Measurements from ENCODE around the gene ARFRP1.

ARFRP1 gene

GRCh38 chr20:63718996-63719395 lies 11.2 kb upstream of the ARFRP1 start:
- H3K4me3 ChIP-seq (ENCODE audit: low read depth, low read length), result no peak overlapping the region
- ChIA-PET POLR2A (no interaction called here), CTCF (interaction anchor here (0.8 kb wide), 1 partner anchor 8 kb away, joined by 4 read pairs; no protein-coding TSS in a partner anchor)
- TF ChIP-seq CTCF (IDR thresholded peaks at IDR 0.05; ENCODE audit: insufficient read depth, low read length, missing control alignments), result no peak
- no peak for DNase-seq (ENCODE audit: low read depth, low spot score)

- ChIA-PET POLR2A (no interaction called here), CTCF (no interaction called here)
- DNase-seq (ENCODE audit: low read depth, low spot score), result no peak
- TF ChIP-seq CTCF (IDR thresholded peaks at IDR 0.05; ENCODE audit: insufficient read depth, low read length, missing control alignments), result no peak
- H3K4me3 ChIP-seq (ENCODE audit: low read depth, low read length), result no peak overlapping the region
Observed at GRCh38 chr20:63714858-63715257, 7.1 kb upstream of the ARFRP1 start.

- ChIA-PET CTCF (interaction anchor here (1.5 kb wide), 1 partner anchor 29 kb away, joined by 4 read pairs; no protein-coding TSS in a partner anchor), POLR2A (no interaction called here)
- H3K4me3 ChIP-seq (ENCODE audit: low read depth, low read length), result no peak overlapping the region
- DNase-seq (ENCODE audit: low read depth, low spot score), result no peak
- no peak for TF ChIP-seq CTCF (IDR thresholded peaks at IDR 0.05; ENCODE audit: insufficient read depth, low read length, missing control alignments)
Observed at GRCh38 chr20:63712191-63712590, 4.4 kb upstream of the ARFRP1 start.

GRCh38 chr20:63711085-63711645 lies 3.4 kb upstream of the ARFRP1 start:
- DNase-seq (ENCODE audit: low read depth, low spot score), result no peak
- ChIA-PET POLR2A (no interaction called here), CTCF (interaction anchor here (0.8 to 1.5 kb wide), 2 partner anchors 8 to 30 kb away, joined by 4 read pairs; no protein-coding TSS in a partner anchor)
- H3K4me3 ChIP-seq (ENCODE audit: low read depth, low read length), result no peak overlapping the region
- TF ChIP-seq CTCF (IDR thresholded peaks at IDR 0.05; ENCODE audit: insufficient read depth, low read length, missing control alignments), result no peak

GRCh38 chr20:63709149-63709527 lies 1.4 kb upstream of the ARFRP1 start:
- no peak for TF ChIP-seq CTCF (IDR thresholded peaks at IDR 0.05; ENCODE audit: insufficient read depth, low read length, missing control alignments)
- no peak for DNase-seq (ENCODE audit: low read depth, low spot score)
- CTCF ChIA-PET, result interaction anchor here (1.2 kb wide), 1 partner anchor 8 kb away, joined by 3 read pairs; no protein-coding TSS in a partner anchor
- POLR2A ChIA-PET, result no interaction called here
- peak overlapping the region; percentile 77 for H3K4me3 ChIP-seq (ENCODE audit: low read depth, low read length)

GRCh38 chr20:63708301-63709148 lies 749 bp upstream of the ARFRP1 start:
- TF ChIP-seq CTCF (IDR thresholded peaks at IDR 0.05; ENCODE audit: insufficient read depth, low read length, missing control alignments), result no peak
- no peak for DNase-seq (ENCODE audit: low read depth, low spot score)
- POLR2A ChIA-PET, result interaction anchor here (0.6 to 1.6 kb wide), 9 partner anchors 10 to 187 kb away, joined by 3 to 10 read pairs (median 4); partner anchors contain the start of genes GMEB2, LIME1 and TPD52L2
- CTCF ChIA-PET, result interaction anchor here (1.0 to 1.2 kb wide), 4 partner anchors 9 to 265 kb away, joined by 3 to 6 read pairs (median 3); partner anchors contain the start of gene PTK6
- H3K4me3 ChIP-seq (ENCODE audit: low read depth, low read length), result peak overlapping the region; percentile 77

Data from AG04449 (cell line).